GM10847 (cell line): ENCODE measurements around the gene NECTIN3.

ENCODE experiments used
- POLR2A ChIP-seq: IDR thresholded peaks from 2 replicates; pipeline ENCODE4 v1.6.1; 2011; ENCODE audit not compliant: insufficient read length; ENCODE audit errors: extremely low read depth

The NECTIN3 gene

GRCh38 chr3:111152496-111152895 is 80.9 kb downstream of the NECTIN3 start:
- TF ChIP-seq POLR2A, result no peak

- no peak for TF ChIP-seq POLR2A
Observed at GRCh38 chr3:111156517-111156916, 84.9 kb downstream of the NECTIN3 start.

DNA sequence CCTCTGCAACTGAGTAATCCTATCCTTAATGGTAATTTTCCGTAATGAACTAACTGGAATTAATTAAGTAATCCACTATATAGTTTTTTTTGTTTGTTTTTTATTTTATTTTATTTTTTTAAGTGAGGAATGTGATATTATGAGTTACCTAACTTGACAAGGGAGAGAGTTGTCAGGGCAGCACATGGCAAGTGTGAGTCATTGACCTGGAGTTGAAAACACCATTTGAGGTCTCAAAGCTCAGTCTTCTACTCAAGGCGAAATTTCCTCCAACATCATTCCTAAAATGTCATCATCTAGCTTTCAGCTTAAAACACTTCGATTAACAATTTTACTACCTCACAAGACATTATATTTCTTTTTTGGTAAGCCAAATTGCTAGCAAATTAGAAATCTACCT is 87.8 kb downstream of the NECTIN3 start:
- TF ChIP-seq POLR2A, result no peak

DNA sequence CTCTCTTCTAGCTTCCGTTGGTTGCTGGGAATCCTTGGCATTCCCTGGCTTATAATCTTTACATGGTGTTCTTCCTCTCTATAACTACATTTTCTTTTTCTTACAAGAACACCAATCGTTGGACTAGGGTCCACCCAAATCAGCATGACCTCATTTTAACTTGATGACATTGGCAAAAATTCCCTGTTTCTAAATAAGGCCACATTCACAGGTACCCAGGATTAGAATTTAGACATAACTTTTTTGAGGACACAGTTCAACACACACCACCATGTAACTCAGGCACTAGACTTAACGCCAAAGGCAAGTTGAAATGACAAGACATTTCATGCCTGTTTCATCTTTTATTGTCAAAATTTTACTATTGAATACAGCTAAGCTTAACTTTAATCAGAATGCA is 93.0 kb downstream of the NECTIN3 start:
- no peak for TF ChIP-seq POLR2A

DNA sequence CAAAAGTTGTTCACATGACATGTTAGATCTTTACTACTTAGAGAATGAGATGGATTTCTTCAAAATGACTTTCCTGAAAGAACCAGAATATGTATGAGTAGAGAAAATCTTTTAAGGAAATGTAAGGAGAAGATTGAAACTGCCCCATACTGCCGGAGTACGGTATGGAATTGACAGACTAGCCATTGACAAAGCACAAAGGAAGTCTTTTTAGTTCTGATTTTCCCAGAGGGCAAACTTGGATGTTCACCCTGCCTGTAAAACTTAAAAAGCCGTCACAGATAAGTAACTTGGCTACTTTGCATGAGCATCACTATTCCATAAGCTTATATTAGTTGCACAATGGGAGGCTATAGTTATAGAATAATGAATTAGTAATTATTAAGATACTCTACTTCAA is 93.8 kb downstream of the NECTIN3 start:
- no peak for TF ChIP-seq POLR2A

DNA sequence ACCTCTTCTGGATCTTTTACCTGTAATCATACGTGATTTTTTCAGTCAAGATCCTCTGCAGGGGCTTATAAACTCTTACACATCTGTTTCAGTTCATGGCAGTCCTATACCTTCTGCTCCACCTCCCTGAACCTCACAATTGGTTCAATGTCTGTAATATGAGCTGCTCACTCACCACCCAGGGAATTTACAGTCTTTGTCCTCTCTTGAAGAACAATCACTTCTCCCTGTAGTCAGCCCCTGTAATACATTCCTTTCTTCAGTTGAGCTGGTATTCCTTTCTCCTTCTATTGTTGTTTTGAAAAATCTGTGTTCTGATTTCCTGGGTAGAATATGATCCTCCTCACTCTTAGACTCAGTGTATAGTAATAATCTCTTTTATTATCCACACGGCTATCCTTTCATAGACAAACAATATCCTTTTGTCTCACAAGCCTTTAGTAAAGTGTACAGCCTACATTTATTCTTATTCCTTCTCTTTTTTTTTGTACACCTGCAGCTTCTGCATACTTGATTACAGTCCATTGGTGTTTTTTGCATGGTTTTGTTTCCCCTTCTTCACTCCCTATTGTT is 101.8 kb downstream of the NECTIN3 start:
- no peak for TF ChIP-seq POLR2A

GRCh38 chr3:111173906-111174305 is 102.3 kb downstream of the NECTIN3 start:
- TF ChIP-seq POLR2A, result no peak

DNA sequence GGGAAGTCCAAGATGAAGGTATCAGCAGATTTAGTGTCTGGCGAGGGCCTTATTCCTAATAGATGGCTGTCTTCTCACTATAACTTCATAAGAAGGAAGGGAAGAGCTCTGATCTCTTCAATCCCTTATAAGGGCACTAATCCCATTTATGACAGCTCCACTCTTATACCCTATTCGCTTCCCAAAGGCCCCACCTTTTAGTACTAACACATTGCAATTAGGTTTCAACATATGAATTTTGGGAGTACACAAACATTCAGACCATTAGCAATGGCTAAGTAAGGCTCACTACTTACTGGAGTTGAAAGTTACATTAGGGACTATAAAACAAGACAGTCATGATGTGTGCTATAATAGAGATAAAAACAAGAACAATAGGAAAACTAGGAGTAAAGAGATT is 118.9 kb downstream of the NECTIN3 start:
- no peak for TF ChIP-seq POLR2A

GRCh38 chr3:111193472-111193871 is 121.9 kb downstream of the NECTIN3 start:
- TF ChIP-seq POLR2A, result no peak

GRCh38 chr3:111194048-111194447 is 122.4 kb downstream of the NECTIN3 start:
- TF ChIP-seq POLR2A, result no peak

DNA sequence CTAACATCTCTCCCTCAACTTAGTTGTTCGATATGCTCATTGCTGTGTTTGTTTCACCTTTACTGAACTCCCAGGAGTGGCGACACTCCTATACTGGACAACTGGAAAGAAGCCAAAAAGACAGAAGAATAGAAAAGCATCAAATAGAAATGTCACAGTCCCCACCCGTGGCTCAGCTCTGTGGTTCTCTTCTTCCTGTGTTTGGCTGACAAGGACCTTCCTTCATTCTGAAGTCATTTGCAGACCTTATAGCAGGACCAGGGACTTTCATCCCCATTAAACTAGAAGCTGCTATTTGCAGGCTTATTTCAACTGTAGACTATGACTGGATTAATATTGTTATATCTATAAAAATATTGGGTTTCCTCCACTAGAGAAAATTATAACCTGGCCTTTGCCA is 125.9 kb downstream of the NECTIN3 start:
- no peak for TF ChIP-seq POLR2A

DNA sequence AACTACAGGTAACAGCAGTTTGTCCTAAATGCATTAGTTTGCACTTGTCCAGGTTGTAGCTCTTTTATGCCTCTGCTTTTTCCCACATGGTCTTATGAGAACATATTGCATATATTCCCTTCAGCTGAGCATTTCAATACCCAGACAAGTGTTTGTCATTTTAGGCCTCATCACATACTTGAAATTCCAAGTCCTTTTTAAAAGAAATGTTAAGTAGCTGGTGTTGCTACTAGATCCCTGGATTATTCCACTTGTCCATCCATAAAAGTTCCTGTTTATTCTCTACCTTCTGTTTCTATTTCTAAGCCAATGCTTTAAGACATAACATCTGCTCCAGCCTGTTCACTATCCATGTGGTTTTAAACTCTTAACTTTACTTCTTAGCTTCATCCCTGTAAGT is 128.4 kb downstream of the NECTIN3 start:
- TF ChIP-seq POLR2A, result no peak

- no peak for TF ChIP-seq POLR2A
Observed at GRCh38 chr3:111210003-111210711, 138.5 kb downstream of the NECTIN3 start.

- TF ChIP-seq POLR2A, result no peak
Observed at GRCh38 chr3:111210866-111211564, 139.4 kb downstream of the NECTIN3 start.

GRCh38 chr3:111212511-111212910 is 140.9 kb downstream of the NECTIN3 start:
- no peak for TF ChIP-seq POLR2A

- TF ChIP-seq POLR2A, result no peak
Observed at GRCh38 chr3:111215481-111215880, 143.9 kb downstream of the NECTIN3 start.

DNA sequence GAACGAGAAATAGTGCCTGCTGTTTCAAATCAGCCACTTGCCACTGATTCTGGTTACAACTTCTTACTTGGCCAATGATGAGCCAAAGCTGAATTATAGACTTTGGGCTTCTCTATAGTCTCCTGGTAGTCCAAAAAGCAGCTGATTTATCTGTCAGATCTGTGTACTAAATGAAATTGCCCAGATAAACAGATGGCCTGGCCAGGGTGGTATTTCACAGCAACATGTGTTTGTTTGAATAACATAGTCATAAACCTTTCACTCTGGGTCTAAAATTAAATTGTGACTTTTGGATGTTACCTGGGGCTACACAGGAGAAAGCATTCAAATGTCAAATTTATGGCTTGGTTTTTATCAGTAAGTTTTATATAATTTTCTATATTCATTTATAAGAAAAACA is 147.0 kb downstream of the NECTIN3 start:
- no peak for TF ChIP-seq POLR2A

DNA sequence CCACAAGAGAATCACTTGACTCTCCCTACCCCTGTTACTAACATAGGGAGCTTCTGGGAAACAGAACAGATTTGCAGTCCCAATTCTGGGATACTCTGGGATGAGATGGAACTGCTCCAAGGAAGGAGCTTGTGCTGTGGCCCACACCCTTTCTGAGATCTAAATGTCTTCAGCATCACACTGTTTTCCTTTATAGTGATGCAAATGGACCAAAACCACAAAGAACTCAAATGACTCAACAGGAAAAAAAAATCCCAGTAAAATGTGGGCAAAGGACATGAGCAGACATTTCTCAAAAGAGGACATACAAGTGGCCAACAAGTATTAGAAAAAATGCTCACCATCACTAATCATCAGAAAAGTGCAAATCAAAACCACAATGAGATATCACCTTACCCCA is 155.6 kb downstream of the NECTIN3 start:
- TF ChIP-seq POLR2A, result no peak
